HEK293T (cell line): ENCODE results near the gene RRAGC.

Experiments
- ARNT ChIP-seq: fragments of 450-650 bp; IDR thresholded peaks from 2 replicates; pipeline ENCODE4 v1.6.1; 2017; ENCODE audit warnings: mild to moderate bottlenecking
- BHLHE40 ChIP-seq: fragments of 450-650 bp; IDR thresholded peaks from 2 replicates; pipeline ENCODE4 v1.6.1; 2016; ENCODE audit warnings: mild to moderate bottlenecking, moderate library complexity, borderline replicate concordance
- CTBP1 ChIP-seq: fragments of 450-650 bp; IDR thresholded peaks from 2 replicates; pipeline ENCODE4 v1.6.1; 2016; ENCODE audit warnings: borderline replicate concordance
- FOXA1 ChIP-seq: fragments of 450-650 bp; IDR thresholded peaks from 2 replicates; pipeline ENCODE4 v1.6.1; 2016; ENCODE audit warnings: mild to moderate bottlenecking
- FOXK2 ChIP-seq: fragments of 450-650 bp; IDR thresholded peaks from 2 replicates; pipeline ENCODE4 v1.6.1; 2016; ENCODE audit warnings: mild to moderate bottlenecking
- FOXM1 ChIP-seq: fragments of 450-650 bp; IDR thresholded peaks from 2 replicates; pipeline ENCODE4 v1.6.1; 2017; ENCODE audit warnings: mild to moderate bottlenecking, borderline replicate concordance
- L3MBTL2 ChIP-seq: fragments of 450-650 bp; conservative IDR thresholded peaks from 2 replicates; pipeline ENCODE4 v1.6.1; 2016; ENCODE audit warnings: mild to moderate bottlenecking
- LEF1 ChIP-seq: fragments of 450-650 bp; IDR thresholded peaks from 2 replicates; pipeline ENCODE4 v1.6.1; 2017; ENCODE audit warnings: mild to moderate bottlenecking, borderline replicate concordance
- NFRKB ChIP-seq: fragments of 450-650 bp; IDR thresholded peaks from 2 replicates; pipeline ENCODE4 v1.6.1; 2016; ENCODE audit warnings: mild to moderate bottlenecking, moderate library complexity
- SP1 ChIP-seq: fragments of 450-650 bp; IDR thresholded peaks from 2 replicates; pipeline ENCODE4 v1.6.1; 2017
- SUZ12 ChIP-seq: fragments of 450-650 bp; IDR thresholded peaks from 2 replicates; pipeline ENCODE4 v1.6.1; 2016; ENCODE audit warnings: mild to moderate bottlenecking
- TARDBP ChIP-seq: fragments of 450-650 bp; IDR thresholded peaks from 2 replicates; pipeline ENCODE4 v1.6.1; 2016
- ZNF384 ChIP-seq: fragments of 450-650 bp; IDR thresholded peaks from 2 replicates; pipeline ENCODE4 v1.6.1; 2016
- TF ChIP-seq, protein P1 (sequence below): fragments of 450-650 bp; IDR thresholded peaks from 2 replicates; pipeline ENCODE4 v1.6.1; 2016

DNA sequence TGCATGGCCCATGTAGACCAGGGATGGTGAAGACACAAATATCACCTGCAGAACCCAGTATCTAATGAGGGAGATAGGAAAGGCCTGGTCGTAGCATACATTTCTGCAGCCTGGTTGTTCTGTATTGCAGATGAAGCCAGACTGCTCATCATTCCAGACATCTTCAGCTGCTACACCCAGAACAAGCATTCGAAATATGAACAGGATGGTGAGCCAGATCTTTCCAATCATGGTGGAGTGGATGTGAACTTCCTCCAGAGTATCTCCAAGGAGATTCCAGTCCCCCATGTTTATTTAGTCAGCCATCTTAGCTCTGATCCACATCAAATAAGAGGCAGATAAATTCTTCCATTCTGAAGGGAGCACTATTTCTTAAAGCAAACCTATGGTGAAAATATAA, 16.2 kb upstream of the RRAGC start:
- TF ChIP-seq FOXM1 (no peak), L3MBTL2 (no peak), FOXA1 (no peak), ZNF384 (no peak), TARDBP (no peak), FOXK2 (no peak), SP1 (no peak), BHLHE40 (no peak), ARNT (no peak), CTBP1 (no peak), LEF1 (no peak), NFRKB (no peak), SUZ12 (no peak)
- TF ChIP-seq, protein P1, sequence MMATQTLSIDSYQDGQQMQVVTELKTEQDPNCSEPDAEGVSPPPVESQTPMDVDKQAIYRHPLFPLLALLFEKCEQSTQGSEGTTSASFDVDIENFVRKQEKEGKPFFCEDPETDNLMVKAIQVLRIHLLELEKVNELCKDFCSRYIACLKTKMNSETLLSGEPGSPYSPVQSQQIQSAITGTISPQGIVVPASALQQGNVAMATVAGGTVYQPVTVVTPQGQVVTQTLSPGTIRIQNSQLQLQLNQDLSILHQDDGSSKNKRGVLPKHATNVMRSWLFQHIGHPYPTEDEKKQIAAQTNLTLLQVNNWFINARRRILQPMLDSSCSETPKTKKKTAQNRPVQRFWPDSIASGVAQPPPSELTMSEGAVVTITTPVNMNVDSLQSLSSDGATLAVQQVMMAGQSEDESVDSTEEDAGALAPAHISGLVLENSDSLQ: no peak
